Mesothelial cell of epicardium (in vitro differentiated cells): ENCODE measurements around the gene HSP90AB1. TPM values are rescaled to one million over a fixed set of nuclear protein-coding genes. Genes with fewer than 3 reads are reported as not detected.

Experiments
- DNase-seq, 2 experiments: peaks; one replicate each; pipeline ENCODE4 v3.0.0; 2021; ENCODE audit warnings: low spot score in 2 of 2; ENCODE audit not compliant: unreplicated experiment in 2 of 2
- H3K27ac Mint-ChIP-seq: 2 replicates; pipeline ENCODE4 v1.8.0; 2021; ENCODE audit warnings: mixed read lengths
- H3K27me3 Mint-ChIP-seq: 2 replicates; pipeline ENCODE4 v1.8.0; 2021; ENCODE audit warnings: low read depth, mixed read lengths
- H3K36me3 Mint-ChIP-seq: 2 replicates; pipeline ENCODE4 v1.8.0; 2021; ENCODE audit warnings: mixed read lengths
- H3K4me1 Mint-ChIP-seq: 2 replicates; pipeline ENCODE4 v1.8.0; 2021; ENCODE audit warnings: mixed read lengths
- H3K4me3 Mint-ChIP-seq: 2 replicates; pipeline ENCODE4 v1.8.0; 2021; ENCODE audit warnings: mild to moderate bottlenecking, moderate library complexity, mixed read lengths
- H3K9me3 Mint-ChIP-seq: 2 replicates; pipeline ENCODE4 v1.8.0; 2021; ENCODE audit warnings: mixed read lengths
- total RNA-seq: library from RNA; stranded (reverse); gene quantifications from 3 replicates; pipeline ENCODE4 v1.2.1, GENCODE V29; 2021
- TF ChIP-seq, protein P1 (sequence below): fragments of 200-600 bp; sonication (generic); IDR thresholded peaks from one replicate; pipeline ENCODE4 v1.5.0; 2021; ENCODE audit warnings: antibody characterized with exemption; ENCODE audit not compliant: unreplicated experiment

HSP90AB1 gene
- total RNA-seq, 1 donor from 2014 or later: 992 TPM

- DNase-seq: peak; percentile 44 to 64
These were observed 23.4 kb upstream of the HSP90AB1 start, which contains the start of gene SLC29A1 for GRCh38 chr6:44223319-44224028. TSS of gene SLC29A1 (plus strand) at chr6:44223595. CDS start at chr6:44227314, 3,719 bp downstream.

GRCh38 chr6:44224029-44224964 lies 22.6 kb upstream of the HSP90AB1 start:
- DNase-seq: no peak
- Mint-ChIP-seq H3K4me1 (peaks cover 58% of the 10 kb centered on the region), H3K27ac (no peak overlapping the region), H3K36me3 (no peaks in the 10 kb centered on the region), H3K27me3 (peaks cover 20% of the 10 kb centered on the region), H3K9me3 (no peaks in the 10 kb centered on the region), H3K4me3 (peak overlapping the region; percentile 66)
- TF ChIP-seq, protein P1, sequence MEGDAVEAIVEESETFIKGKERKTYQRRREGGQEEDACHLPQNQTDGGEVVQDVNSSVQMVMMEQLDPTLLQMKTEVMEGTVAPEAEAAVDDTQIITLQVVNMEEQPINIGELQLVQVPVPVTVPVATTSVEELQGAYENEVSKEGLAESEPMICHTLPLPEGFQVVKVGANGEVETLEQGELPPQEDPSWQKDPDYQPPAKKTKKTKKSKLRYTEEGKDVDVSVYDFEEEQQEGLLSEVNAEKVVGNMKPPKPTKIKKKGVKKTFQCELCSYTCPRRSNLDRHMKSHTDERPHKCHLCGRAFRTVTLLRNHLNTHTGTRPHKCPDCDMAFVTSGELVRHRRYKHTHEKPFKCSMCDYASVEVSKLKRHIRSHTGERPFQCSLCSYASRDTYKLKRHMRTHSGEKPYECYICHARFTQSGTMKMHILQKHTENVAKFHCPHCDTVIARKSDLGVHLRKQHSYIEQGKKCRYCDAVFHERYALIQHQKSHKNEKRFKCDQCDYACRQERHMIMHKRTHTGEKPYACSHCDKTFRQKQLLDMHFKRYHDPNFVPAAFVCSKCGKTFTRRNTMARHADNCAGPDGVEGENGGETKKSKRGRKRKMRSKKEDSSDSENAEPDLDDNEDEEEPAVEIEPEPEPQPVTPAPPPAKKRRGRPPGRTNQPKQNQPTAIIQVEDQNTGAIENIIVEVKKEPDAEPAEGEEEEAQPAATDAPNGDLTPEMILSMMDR: no peak

More at GRCh38 chr6:44223319-44224028, 23.4 kb upstream of the HSP90AB1 start, which contains the start of gene SLC29A1:
- H3K27me3 Mint-ChIP-seq: peaks cover 21% of the 10 kb centered on the region
- TF ChIP-seq, protein P1: no peak
- peaks cover 56% of the 10 kb centered on the region for H3K4me1 Mint-ChIP-seq
- peak within 1 kb of the TSS; percentile 66 for H3K4me3 Mint-ChIP-seq
- no peaks in the 10 kb centered on the region for H3K36me3 Mint-ChIP-seq
- peak within 1 kb of the TSS; percentile 30 for H3K27ac Mint-ChIP-seq
- no peaks in the 10 kb centered on the region for H3K9me3 Mint-ChIP-seq

DNA sequence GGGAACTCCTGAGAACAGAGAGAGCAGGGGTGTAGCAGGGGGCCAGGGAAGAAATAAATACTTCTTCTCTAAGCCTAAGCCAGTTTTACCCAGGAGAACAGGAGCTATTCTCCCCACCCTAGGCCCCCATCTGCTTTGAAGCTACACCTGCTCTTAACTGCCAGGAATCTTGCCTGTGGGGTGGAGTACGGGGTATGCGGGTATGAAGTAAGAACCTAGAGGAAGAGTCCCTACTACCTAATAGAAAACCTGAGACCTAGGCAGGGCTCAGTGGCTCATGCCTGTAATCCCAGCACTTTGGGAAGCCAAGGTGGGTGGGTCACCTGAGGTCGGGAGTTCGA lies 22.0 kb upstream of the HSP90AB1 start:
- peaks cover 60% of the 10 kb centered on the region for H3K4me1 Mint-ChIP-seq
- H3K36me3 Mint-ChIP-seq: no peaks in the 10 kb centered on the region
- no peak overlapping the region for H3K27ac Mint-ChIP-seq
- H3K27me3 Mint-ChIP-seq: peaks cover 20% of the 10 kb centered on the region
- H3K9me3 Mint-ChIP-seq: no peaks in the 10 kb centered on the region
- TF ChIP-seq, protein P1: no peak
- peak overlapping the region; percentile 66 for H3K4me3 Mint-ChIP-seq
- no peak for DNase-seq

DNA sequence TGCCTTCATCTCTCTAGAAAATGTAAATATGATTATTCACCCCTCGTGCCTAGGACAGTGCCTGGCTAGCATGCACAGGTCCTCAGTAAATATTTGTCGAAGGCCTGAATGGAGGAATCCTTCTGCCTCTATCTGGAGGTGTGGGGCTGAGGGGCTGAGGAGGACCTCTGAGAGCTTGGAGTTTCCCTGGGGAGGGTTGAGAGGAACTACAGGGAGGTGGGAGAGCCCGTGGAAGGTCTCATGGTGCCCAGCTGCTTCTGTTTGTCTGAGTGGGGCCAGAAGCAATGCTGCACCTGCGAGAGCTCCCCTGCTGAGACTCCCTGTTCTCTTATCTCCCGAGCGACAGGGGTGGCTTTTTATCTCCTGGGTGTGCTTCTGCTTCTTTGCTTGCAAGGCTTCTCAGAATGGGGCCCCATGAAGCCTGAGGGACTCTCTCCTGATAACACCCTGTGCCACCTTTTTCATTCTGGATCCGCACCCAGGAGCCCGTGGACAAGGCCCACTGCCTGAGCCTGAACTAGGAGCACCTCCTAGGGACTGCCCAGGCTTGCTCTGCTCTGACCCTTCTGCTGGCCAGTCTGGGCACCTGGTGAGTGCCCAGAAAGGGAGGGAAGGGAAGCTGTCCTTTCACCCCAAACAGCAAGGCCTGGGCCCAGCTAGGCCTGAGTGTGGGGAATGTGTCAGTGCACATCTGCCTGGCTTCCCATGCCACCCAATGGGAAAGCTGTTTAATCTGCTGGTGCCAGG lies 21.1 kb upstream of the HSP90AB1 start:
- Mint-ChIP-seq H3K27ac (no peak overlapping the region), H3K4me3 (no peak overlapping the region), H3K27me3 (peaks cover 20% of the 10 kb centered on the region), H3K9me3 (no peaks in the 10 kb centered on the region), H3K4me1 (peaks cover 60% of the 10 kb centered on the region), H3K36me3 (no peaks in the 10 kb centered on the region)
- no peak for DNase-seq
- TF ChIP-seq, protein P1: no peak

- peaks cover 56% of the 10 kb centered on the region for H3K4me1 Mint-ChIP-seq
- H3K27me3 Mint-ChIP-seq: peaks cover 20% of the 10 kb centered on the region
- no peaks in the 10 kb centered on the region for H3K36me3 Mint-ChIP-seq
- no peaks in the 10 kb centered on the region for H3K9me3 Mint-ChIP-seq
- H3K4me3 Mint-ChIP-seq: no peak overlapping the region
- no peak overlapping the region for H3K27ac Mint-ChIP-seq
- DNase-seq: no peak
- TF ChIP-seq, protein P1: no peak
These were observed 20.3 kb upstream of the HSP90AB1 start for GRCh38 chr6:44226368-44227147.
